Skin of body (tissue), 2 donors: ENCODE measurements around the gene CD93. TPM values are rescaled to one million over a fixed set of nuclear protein-coding genes. Genes with fewer than 3 reads are reported as not detected.

Source experiments
- DNase-seq: peaks from one replicate; lab custom pipeline; 2025; lab: John Stamatoyannopoulos, UW
- total RNA-seq: library from RNA; depleted of rRNA; stranded (reverse); fragments of >200 nt; gene quantifications from one replicate; pipeline ENCODE4 v1.2.3, GENCODE V29; 2014

The CD93 gene
- total RNA-seq, 1 donor from 2014 or later: 53.8 TPM

DNA sequence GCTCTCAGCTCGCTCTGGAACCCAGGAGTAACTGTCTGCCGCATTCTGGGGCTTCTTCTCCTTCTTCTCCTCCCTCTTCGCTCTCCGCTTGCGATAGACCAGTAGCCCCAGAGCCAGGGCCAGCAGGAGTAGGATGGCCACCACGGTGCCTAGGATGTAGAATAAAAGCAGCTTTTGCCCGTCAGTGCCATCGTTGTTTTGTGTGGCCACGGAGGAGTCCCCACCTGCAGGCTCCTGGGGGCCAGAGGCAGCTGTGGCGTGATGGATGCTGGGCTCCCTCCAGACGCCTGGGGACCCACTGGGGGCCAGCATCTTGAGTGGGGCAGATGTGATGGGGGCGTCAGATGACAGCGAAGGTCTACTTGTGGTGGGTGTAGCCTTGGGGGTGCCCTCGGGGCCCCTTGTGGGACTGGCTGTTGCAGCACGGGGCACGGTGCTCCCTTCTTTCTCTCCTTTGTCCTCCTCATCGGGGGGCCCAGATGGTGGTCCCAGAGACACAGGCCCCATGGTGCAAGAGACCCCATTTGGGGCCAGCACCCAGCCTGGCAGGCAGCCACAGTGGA is 1.8 kb downstream of the CD93 start:
- DNase-seq: no peak

DNA sequence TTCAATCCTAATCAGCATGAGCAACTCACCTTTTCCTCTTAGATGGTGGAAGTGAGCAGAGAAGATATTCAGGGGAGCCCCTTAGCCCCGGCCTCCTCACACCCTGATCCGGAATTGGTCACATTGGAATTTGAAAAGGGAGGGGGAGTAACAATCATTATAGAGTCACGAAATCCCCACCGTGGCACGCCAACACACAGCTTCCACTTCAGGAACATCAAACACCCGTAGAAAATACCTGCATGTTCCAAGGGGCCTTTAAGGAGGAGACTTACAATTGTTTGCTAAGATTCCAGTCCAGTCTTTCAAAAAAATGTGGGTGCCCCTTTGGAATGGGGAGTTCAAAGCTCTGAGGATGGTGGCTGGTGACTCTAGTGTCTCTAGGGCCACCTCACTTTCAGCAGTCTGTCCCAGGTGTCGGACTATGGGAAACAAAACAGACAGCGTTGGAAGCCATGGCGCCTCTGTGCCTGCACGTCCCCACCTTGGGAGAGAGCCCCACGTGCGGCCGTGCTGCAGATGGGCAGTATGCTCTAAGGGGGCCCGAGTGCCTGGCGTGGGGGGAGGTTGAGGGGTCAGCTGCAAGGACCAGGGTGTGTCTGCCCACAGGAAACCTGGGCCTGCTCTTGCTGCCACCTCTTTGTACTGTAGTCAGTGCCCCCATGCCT is 2.4 kb downstream of the CD93 start:
- no peak for DNase-seq

DNA sequence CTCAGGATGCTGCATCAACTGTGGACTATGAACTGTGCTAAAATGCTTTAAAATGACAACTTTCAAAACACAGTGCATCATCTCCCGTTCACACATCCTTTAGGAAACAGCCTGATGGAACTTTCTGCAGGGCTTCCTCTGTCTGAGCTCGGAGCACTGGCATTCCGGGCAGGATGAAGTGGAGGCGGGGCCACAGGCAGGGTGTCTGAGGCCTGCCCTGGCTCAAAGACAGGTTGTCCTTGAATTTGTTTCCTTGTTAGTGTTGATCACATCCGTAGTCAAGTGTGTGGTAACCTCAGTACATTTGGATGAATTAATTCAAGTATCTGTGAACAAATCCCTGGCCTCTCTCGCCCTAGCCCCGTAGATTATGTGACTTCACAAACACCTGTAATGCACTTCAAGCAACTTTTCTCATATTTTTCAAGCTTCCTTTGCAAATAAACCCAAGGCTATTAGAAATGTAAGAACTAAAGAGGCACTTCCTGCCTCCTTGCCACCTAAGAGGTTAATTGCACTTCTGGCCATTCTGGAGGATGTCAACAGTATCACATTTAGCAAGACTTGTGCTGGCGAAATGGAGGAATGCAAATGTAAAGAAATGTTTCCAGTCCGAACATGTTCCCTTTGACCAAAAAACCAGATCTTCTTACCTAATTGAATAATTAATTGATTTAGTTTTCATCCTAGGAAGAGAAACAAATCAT is 3.1 kb downstream of the CD93 start:
- DNase-seq: peak; percentile 22

DNA sequence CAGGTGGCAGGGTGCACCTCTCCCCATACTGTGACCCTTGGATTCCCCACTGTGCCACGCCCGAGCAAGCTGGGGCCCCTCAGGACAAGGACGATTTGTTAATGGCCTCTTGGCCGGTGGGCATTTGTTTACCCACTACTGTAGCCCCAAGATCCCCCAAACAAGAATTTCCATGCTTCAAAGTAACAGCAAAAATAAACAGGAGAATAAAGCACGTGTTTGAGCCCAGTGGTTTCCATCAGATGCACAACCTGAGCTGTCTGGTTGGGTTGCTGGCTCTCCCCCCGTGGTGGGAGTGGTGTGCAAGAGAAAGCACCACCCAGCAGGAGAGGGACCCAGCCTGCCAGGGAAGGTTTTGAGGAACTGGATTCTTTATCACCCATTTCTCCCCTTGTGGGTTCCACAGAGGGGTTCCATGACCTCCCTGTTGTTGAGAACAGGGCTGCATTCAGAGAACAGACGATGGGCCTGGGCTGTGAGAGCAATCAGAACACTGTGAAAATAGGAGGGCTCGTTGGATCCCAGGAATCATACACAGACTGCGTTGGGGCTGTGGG is 4.8 kb downstream of the CD93 start:
- DNase-seq: no peak

DNA sequence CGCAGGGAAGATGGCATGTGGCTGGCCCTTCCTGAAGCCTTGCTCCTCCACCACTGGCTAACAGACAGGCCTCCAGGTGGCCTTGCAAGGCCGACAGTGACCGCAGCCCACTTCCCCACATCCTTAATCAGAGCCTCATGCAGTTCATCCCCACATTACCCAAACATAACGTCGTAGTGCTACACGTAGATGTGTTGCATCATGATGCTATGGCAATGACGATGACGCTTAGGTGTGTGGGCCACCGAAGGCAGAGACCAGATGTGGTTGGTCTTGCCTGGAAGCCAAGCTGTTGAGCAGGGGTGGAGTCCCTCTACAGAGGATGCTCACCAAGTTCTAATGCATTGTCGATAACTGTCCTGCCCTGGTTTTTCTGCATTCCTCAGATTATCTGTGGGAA is 5.6 kb downstream of the CD93 start:
- no peak for DNase-seq

DNA sequence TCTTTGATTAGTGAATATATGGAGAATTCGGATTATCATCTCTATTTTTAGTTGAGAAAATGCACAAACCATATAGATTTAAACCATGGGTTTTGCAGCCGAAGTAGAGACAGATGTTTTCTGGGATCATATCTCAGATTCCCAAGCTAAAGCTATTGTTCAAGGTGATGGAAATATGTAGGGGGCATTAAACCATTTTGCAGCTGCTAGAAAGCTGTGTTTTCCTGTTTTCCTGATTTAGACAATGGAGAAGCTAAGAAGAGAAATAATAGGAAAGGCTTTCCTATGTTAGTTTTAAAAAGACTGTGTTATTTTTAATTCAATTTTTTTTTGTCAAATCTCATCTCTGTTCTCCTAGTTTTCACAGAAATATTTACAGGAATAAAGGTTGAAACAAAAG is 6.2 kb downstream of the CD93 start:
- DNase-seq: no peak

DNA sequence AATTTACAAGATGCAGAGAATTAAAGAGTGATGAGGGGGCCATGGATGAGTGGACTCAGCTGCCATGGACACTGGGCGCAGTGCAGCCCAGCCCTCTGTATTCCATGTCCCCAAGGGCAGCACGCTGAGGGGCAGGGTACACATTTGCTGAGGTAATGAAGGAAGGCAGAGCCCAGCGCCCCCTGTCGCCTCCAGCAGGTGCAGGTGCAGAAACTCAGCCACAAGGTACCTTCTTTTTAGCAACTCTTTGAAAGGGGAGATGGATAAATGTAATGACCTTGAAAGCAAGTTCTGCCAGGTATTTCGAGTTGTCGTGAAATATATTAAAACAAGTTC is 7.1 kb downstream of the CD93 start:
- DNase-seq: no peak

DNA sequence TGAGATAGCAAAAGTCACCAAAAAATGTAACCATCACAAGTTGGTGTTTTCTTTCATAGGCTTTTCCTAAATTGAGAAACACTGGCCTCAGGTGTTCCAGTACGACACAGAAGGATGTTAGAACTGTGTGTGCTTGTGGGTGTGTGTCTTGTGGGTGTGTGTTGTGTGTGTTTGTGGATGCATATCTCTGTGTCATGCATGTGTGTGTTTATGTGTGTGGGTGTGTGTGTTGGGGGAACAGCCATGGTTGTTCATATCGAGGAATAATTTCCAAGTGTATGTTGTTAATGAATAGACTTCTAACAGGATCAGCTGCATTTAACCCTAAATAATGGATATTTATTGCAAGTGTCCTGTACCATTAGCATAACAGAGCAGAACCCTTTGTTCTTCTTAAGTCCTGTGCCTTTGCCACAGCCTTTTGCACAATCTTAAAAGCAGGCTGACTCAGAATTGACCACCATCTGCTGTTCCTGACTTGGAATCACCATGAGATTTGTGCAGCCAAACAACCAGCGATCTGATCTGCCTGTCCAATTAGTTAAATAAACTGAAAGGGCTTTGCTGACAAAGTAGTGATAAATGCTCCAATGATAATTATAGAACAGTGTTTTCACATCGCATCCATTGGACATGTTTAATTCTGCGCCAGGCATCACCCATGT is 7.6 kb downstream of the CD93 start:
- no peak for DNase-seq

DNA sequence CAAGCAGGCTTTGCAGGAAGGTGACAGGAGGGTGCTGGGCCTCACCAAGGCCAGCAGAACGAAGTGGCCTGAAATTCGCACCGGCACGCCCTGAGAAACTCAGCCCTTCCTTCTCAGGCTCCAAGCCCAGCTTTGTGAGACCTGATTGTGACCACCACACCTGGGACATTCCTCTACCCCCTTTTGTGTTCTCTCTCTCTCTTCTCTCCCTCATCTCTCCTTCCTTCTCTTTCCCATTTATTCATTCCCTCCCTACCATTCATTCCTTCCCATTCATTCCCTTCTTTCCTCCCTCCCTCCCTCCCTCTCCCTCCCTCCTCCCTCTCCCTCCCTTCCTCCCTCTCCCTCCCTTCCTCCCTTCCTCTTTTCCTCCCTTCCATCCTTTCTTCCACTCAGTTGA is 8.8 kb downstream of the CD93 start:
- no peak for DNase-seq

DNA sequence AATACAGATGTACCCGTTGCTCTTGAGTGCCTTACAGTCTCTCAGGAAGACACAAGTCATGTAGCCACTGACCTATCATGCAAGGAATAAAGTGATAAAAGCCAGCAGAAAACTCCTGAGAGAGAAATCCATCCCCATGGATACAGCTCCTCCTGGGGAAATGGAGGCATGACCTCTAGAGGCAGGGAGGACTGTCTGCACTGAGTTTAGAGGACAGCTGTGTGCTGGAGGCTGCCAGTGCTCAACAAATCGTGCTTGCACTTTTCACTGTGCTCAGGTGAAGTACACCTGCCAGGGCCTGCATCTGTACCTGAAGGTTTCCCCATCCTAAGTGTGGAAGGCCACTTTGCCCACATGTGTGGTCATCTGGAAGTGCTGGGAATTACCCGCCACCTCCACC is 12.1 kb downstream of the CD93 start:
- DNase-seq: no peak

DNA sequence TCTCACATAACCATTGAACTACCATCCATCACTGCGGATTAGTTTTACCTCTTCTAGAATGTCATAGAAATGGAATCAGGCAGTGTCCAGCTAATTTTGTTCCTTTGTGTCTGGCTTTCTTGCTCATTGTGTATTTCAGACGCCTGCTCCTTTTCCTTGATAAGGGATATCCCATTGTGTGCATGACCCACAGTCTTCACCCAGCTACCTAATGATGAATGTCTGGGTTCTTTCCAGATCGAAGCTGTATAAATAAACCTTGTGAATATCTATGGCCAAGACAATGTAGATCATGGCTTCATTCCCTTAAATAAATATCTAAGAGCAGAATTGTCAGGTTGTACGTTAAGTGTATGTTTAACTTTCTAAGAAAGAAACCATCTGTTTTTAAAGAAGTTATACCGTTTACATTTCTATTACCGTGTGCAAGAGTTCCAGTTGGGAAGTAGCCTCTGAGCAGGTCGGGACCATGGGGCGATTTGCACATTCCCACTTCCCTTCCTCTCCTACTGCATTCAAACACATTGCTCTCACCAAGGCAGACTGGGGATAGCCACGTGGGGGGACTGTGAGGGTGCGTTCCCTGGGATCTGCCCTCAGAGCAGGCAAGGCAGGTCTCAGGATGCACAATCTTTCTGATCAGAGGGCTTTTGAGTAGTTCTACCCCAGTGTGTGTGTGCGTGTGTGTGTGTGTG is 13.1 kb downstream of the CD93 start:
- DNase-seq: no peak

DNA sequence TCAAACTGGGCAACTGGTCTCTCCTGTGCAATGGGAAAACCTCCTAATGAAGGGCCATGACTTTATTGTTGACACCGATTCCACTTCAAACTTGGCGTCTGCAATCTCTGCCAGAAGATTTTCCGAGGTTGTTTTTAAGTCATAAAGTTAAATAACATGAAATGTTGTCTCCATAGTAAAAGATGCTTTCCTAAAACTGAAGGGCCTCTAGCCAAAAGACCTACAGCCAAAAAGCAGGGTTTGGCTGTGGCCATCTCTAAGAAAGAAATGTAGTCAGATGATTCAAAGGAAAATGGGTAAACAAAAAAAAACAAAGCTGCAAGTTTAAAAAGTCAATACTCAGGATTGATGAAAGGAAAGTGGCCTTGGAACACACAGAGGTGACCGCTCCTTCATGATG is 14.1 kb downstream of the CD93 start:
- no peak for DNase-seq

DNA sequence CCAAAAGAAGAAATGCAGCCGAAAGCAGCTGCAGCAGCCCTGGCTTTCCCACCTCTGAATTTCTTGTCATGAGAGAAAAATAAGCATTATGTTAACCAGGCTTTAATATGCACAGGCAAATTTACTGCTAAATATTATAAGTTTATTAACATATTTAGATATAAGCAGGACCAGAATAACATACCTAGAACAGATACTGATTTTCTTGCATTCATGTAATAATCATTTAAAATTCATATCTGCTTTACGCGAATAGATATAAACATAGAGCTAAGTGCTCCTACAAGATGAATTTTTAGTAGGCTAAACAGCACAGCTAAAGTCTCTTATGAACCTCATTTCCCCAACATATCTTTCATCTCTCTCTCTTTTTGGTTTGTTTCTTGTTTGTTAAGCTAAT is 14.7 kb downstream of the CD93 start:
- DNase-seq: no peak

DNA sequence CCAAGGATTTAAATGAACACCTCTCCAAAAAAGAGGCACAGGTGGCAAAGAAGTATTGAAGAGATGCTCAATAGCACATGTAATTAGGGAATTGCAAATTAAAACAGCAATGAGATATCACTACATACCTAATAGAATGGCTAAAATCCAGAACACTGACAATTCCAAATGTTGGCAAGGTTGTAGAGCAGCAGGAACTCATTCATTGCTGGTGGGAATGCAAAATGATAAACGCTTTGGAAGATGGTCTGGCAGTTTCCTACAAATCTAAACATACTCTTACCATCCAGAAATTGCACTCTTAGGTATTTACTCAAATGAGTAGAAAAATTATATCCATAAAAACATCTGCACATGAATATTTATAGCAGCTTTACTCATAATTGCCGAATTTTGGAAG is 17.0 kb downstream of the CD93 start:
- no peak for DNase-seq

DNA sequence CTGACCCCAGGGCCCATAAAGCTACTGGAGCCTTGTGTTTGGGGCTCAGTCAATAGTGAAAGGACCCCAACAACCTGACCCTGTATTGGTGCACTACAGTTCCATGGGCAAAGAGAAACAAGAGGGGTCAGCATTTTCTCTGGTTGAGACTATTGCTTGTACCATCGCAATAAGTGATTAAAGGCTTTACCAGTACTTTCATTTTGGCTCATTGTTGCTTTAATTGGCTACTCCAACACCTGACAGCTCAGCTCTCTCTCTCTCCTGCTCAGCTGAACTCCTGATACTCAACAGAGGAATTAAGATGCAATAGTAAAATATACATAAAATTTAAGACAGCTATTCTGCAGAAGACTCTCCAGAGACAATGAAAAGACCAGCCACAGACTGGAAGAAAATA is 17.8 kb downstream of the CD93 start:
- no peak for DNase-seq

DNA sequence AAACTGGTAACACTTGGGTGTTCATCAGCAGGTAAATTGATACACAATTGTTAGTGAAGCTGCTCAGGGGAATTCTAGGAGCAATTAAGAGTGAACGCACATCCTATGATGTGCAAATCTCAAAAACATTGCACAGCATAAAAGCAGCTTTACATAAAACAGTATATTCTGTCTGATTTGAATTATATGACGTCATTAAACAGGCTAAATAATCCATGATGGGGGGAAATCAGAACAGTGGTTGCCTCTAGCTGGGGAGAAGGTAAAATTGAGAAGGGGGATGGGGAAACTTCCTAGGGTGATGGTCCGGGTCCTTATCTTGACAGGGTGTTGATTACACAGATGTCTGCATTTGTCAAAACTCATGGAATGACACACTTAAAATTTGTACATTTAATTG is 19.4 kb downstream of the CD93 start:
- DNase-seq: no peak

DNA sequence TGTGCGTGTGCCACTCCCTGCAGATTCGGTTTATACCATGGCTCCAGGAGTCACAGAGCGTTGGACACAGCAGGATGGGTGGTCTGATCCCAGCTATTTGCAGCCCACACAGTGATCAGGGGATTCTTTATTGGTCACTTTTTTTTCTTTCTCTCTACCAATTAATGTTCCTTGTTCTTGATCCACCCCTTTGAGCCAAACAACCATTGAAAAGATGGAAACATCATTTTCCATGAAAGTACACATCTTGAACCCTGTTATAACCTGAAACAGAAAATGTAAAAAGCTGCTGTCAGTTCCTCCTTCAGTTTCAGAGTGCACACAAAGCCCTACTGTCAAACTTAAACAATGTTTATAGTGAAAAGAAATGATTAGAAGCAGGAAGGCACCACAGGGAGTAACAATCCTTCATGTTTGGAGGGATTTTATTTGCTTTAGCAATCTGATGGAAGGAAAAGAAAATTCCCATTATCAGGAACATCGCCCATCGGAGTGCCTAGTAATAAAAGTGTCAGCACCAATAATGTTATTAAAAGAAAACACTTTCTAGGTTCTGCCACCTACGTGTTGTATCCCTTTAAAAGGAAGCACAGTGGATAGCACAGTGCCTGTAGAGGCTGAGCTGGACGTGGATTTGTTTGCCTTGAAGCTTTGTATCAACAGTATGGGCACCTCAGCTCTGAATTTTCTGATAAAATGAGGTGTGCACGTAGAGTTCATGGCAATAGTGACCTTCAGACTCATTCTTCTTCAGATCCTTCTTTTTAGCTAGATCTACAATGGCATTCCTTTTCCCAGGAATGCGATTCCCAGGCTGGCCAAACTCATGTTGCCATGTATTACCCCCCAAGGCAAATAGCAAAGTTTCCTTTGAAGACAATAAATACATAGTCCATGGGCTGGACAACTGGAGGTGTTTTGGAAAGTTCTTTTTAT is 20.6 kb downstream of the CD93 start:
- no peak for DNase-seq

DNA sequence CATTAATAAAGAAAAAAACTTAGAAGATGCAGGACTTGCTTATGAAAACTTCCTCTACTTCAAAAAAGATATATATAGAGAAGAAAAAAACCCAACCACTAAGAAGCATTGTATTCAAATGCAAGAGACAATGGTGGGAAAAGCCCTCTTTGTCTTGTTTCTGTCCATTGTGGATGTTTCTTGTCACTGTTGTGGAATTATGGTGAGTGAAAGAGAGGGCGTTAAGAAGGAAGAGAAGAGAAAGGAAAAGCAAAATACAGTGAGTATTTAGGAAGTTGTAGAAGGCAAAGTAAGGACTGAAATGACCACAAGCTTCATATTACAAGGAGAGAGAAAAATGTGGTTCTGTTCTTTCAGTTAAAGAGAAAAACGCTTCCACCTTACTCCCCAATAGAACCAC is 22.5 kb downstream of the CD93 start:
- no peak for DNase-seq

DNA sequence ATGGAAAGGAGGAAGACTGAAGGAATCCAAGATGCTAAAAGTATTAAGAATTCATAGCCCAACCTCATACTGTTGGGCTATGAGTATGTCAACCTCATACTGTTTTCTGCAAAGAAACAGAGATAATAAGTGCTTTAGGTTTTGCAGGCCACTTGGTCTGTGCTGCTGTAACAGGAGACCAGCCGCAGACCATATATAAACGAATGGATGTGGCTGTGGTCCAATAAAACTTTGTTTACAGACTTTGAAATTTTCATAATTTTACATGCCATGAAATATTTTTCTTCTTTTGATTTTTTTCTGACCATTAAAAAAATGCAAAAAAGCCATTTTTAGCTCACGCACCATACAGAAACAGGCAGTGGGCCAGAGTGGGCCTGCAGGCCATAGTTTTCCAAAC is 23.0 kb downstream of the CD93 start:
- no peak for DNase-seq

DNA sequence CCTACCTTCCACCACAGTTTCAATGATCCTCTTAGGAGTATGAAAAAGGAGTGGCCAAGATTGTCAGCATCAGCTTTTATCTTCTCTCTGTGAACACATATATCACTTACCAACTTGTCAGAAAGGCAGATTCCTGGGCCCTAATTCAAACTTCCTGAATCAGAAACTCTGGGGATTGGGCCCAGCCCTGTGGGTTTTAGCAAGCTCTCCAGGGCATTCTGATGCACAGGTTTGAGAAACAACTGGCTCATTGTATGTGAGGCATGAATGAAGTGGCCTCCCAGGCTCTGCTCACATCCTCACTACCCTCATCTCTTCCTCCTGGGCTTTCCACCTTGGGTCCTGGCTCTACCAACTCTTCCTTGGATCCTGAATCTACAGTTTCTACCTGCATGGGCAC is 23.5 kb downstream of the CD93 start:
- no peak for DNase-seq
